ENCODE results near the gene TSHZ2. TPM values are rescaled to one million over a fixed set of nuclear protein-coding genes. Genes with fewer than 3 reads are reported as not detected.
"Not testable (repeated sequence)": the region's sequence is repeated elsewhere in the genome, so short reads cannot be mapped to it uniquely, and the experiment has no call there.

The TSHZ2 gene
- total RNA-seq, 1 donor from 2014 or later = 1.9 TPM

- DNase-seq = no peak
Measured at GRCh38 chr20:53355790-53356189, 383.6 kb downstream of the TSHZ2 start.

- DNase-seq = no peak
Measured at GRCh38 chr20:53359425-53359824, 387.3 kb downstream of the TSHZ2 start.

DNA sequence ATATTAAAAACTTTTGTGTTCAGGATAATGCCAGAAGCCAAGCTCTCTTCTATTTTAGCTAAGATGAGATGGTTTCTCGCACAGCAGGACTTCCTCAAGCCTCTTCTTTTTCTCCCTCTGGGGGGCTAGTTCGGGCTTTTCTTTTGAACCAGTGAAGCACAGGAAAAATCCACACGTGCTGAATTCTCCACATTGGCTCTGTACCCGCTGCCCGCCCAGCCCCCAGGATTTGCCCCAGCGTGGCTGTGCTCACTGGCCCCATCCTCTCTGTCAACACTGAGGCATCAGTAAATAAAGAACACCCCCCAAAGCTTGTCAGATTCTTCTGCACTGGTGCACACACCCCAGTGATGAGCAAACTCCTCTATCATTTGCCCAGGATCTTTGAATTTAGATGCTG is 388.7 kb downstream of the TSHZ2 start:
- no peak for DNase-seq

- no peak for DNase-seq
Measured at GRCh38 chr20:53362736-53363135, 390.6 kb downstream of the TSHZ2 start.

- no peak for DNase-seq
Measured at GRCh38 chr20:53364646-53365045, 392.5 kb downstream of the TSHZ2 start.

GRCh38 chr20:53365076-53365475 is 392.9 kb downstream of the TSHZ2 start:
- DNase-seq = no peak

DNA sequence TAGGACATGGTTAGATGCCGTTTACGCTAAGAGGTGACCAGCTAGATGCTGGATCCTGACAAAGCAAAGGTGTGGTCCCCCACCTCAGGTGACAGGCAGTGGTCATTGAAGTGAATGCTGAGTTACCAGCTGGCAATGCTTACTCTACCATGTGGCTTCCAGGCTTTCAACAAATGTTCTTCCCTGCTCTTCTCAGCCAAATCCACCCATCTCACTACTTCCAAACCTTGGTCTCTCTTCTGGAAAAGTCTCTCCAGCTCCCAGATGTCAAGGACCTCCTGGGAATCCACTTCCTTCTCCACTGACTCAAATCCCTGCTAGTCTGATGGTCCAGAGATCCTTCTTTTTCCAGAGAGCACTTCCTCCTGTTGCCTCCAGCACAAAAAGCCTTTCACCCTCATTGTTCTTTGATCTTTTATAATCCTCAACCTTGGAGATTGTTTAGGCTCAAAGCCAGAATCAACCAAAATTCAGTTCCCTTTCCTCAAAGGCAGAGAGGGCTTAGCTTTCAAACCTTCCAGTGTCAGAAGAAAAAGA is 393.4 kb downstream of the TSHZ2 start:
- DNase-seq = no peak

GRCh38 chr20:53366928-53367327 is 394.8 kb downstream of the TSHZ2 start:
- not testable (repeated sequence) for DNase-seq

DNA sequence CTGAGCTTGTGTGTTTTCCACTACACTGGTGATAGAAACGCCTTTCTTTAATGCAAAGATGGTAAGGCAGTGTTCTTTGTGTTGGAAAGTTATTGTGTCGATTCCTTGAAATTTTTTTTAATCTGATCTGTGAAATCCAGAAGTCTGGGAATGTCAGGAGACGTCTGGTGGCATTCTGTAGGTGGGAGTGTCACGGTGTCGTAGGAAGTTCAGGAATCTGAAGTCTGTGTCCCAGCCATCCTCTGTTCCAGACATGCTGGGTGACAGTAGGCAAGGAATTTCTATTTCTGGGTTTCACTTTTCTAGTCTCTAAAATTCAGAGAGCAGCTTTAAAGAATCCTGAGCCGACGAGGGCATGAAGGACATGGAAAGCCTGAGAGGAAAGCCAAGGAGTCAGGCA is 397.7 kb downstream of the TSHZ2 start:
- no peak for DNase-seq

GRCh38 chr20:53370345-53370961 is 398.3 kb downstream of the TSHZ2 start:
- DNase-seq = no peak

GRCh38 chr20:53371216-53371615 is 399.1 kb downstream of the TSHZ2 start:
- DNase-seq = no peak

GRCh38 chr20:53376021-53376420 is 403.9 kb downstream of the TSHZ2 start:
- no peak for DNase-seq

DNA sequence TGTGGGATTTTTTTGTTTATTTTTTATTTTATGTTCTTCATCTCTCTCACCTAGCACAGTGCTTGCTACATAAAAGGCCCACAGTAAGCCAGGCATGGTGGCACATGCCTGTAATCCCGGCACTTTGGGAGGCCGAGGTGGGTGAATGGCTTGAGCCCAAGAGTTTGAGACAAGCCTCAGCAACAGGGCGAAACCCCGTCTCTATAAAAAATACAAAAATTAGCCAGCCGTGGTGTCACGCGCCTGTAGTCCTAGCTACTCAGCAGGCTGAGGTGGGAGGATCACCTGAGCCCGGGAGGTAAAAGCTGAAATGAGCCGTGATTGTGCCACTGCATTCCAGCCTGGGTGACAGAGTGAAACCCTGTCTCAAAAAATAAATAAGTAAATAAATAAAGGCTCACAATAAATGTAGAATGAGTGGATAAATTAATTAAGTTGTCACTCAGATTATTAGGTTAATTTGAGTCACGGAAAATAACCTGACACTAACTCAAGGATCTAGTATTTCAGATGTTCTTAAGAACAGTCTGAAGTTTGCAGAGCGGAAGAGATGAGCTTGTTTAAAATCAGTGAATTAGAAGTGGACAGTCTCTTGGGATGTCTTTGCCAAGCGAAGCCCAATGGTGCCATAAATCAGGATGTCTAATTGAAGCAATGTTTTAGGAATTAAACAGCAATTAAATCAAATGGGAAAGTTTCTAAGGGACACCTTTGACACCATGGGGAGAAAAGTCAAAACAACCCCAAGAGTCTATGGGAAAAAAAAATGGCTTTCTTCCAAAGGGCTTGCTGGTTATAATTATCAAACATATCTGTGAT is 407.1 kb downstream of the TSHZ2 start:
- DNase-seq = no peak

DNA sequence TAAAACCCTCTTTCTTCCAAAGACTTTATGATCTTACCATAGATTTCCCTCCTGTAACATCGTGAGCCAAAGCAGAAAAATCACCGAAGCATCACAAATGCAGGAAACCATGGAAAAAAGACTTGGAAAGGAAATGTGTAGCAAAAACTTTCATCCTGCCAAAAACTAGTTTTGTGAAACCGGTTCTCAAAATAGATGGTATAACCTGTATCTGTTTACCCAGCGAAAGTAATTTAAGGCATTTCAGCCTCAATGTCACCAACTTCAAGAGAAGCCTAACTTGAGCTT is 407.6 kb downstream of the TSHZ2 start:
- no peak for DNase-seq

- no peak for DNase-seq
Measured at GRCh38 chr20:53381568-53382262, 409.6 kb downstream of the TSHZ2 start.

DNA sequence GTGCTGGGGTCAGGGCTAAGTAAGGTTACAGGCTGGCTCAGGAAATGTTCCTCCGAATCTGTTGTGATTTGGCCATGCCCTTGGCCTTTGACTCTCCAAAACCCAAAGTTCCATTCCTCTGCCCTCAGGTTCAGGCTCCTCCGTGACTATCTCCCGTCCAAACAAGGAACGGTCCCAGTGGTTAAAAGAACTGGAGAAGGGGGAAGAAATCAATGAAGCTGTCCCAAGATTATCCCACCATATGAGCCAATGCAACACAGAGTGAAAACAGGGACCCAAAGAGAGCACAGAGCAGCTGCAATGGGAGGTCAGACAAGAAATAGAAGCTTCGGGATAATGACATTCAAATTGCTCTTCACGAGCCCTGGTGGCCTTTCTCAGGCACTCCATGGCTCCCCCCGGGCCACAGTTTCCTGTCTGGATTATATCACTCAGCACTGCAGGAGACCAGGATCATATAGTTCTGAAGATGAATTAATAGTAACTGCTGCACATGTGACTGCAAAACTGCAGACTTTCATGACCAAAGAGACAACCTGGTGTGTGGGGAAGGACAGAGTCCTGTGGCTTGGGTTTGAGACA is 410.2 kb downstream of the TSHZ2 start:
- DNase-seq = no peak

DNA sequence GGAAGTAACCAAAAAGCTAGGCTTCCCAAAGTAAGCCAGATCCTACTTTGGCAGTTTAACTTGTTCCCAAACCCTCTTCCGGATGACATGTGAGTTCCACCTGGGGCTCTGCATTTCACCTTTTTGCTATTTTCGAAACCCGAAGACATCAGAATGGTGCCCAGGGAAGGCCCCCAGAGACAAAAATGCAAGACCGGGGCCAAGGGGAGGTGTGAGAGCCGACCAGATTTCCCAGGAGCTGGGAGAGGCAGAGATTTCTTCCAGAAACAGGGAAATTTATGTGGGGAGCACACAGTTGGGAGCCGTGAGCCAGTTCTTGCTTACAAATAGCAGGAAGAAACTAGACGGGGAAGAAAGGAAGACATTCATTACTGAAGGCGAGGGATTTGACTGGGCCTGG is 411.8 kb downstream of the TSHZ2 start:
- DNase-seq = no peak

- DNase-seq = no peak
Measured at GRCh38 chr20:53384392-53384791, 412.2 kb downstream of the TSHZ2 start.

- no peak for DNase-seq
Measured at GRCh38 chr20:53385941-53386767, 414.0 kb downstream of the TSHZ2 start.

- no peak for DNase-seq
Measured at GRCh38 chr20:53387983-53388675, 416.0 kb downstream of the TSHZ2 start.

GRCh38 chr20:53389516-53390300 is 417.6 kb downstream of the TSHZ2 start:
- DNase-seq = no peak

Data from dermis blood vessel endothelial cell (primary cell).